ENCODE measurements around the gene ANTXR1. TPM values are rescaled to one million over a fixed set of nuclear protein-coding genes. Genes with fewer than 3 reads are reported as not detected.

Gene ANTXR1
- total and polyA plus RNA-seq, 9 of the 15 experiments (the other 6 are each of a cell fraction or from before 2014, with no cell fraction given) = 0.07 to 1.00 (median 0.54) TPM

GRCh38 chr2:69134306-69134945 is 121.4 kb downstream of the ANTXR1 start (continued):
- TF ChIP-seq ARID2 (IDR thresholded peaks at IDR 0.05) (no peak), ETS2 (tag; IDR thresholded peaks at IDR 0.05; ENCODE audit: borderline replicate concordance, poor library complexity, severe bottlenecking) (no peak)

DNA sequence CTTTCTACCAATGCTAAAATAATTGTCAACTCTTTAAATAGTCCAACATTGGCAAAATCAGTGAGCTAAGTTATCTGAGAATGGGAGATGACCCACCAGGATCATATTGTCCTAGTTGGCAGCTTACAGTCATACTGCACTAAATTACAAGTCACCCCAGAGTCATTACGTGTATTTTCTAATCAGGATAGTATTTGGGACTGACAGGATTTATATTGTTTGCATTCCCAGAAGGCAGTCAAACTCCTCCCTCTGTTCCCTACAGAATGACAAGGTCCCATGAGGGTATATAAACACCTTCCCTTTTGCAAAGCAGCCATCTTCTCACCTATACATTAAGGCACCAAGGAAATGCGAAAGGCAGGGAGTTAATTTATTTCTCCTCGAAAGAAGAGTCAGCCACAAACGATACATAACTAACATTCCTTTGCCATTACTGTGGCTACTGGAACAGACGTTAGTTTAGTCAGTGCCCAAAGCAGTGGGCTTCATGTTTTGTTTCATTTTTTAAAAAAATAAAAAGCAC is 125.3 kb downstream of the ANTXR1 start:
- H2AFZ ChIP-seq (ENCODE audit: low read depth, low read length) = no peak overlapping the region
- no peaks in the 10 kb centered on the region for H3K9me1 ChIP-seq (ENCODE audit: control insufficient read depth, insufficient read depth, low read length)
- H3K79me2 ChIP-seq (ENCODE audit: control insufficient read depth, insufficient read depth, low read length) = no peaks in the 10 kb centered on the region
- DNase-seq (ENCODE audit: extremely low read depth in 1 of 4, low spot score in 3 of 4) (no peak), ATAC-seq (no peak), FAIRE-seq (no peak)
- ChIA-PET CTCF (ENCODE audit: low intra/inter-chr PET ratio) (interaction anchor here (0.7 kb wide), 1 partner anchor 182 kb away, joined by 4 read pairs; no protein-coding TSS in a partner anchor), POLR2A (no interaction called here)
- no TSS peak for BruUV-seq (replicated peaks)
- no peak overlapping the region for H3K27ac ChIP-seq (ENCODE audit: extremely low read depth, low read depth, low read length)
- H4K20me1 ChIP-seq (replicated peaks; ENCODE audit: control insufficient read depth, insufficient read depth, low read length) = no peaks in the 10 kb centered on the region
- no peak overlapping the region for H3K9ac ChIP-seq (ENCODE audit: insufficient read depth in 1 of 2, low read depth in 2 of 2, low read length in 2 of 2)
- H3K4me2 ChIP-seq (ENCODE audit: insufficient read depth, low read length) = no peak overlapping the region
- no peaks in the 10 kb centered on the region for H3K9me3 ChIP-seq (replicated peaks; ENCODE audit: control insufficient read depth, insufficient read depth, low read depth, low read length)
- H3K36me3 ChIP-seq (ENCODE audit: control insufficient read depth, insufficient read depth, low read length) = no peaks in the 10 kb centered on the region
- no peak overlapping the region for H3K4me3 ChIP-seq
- peaks cover 3 to 8% of the 10 kb centered on the region in 2 experiments; a peak in 2 of 5 replicates for H3K27me3 ChIP-seq (ENCODE audit: control insufficient read depth in 2 of 2, insufficient read depth in 2 of 2, low read length in 2 of 2)
- H3K4me1 ChIP-seq (replicated peaks in 1 of 2; ENCODE audit: control insufficient read depth in 2 of 2, insufficient read depth in 2 of 2, low read length in 2 of 2) = no peaks in the 10 kb centered on the region
- in situ Hi-C loops (cut with MboI) (no loop called here), intact Hi-C loops (cut with micrococcal nuclease) (no loop called here)
- 1% methylated on average over 5 of the region's 5 CpGs for WGBS (ENCODE audit: insufficient coverage, low coverage, missing lambda C conversion rate)
- TF ChIP-seq TRIM24 (IDR thresholded peaks at IDR 0.05) (no peak), POLR3A (IDR thresholded peaks at IDR 0.05; ENCODE audit: borderline replicate concordance, extremely low read depth, insufficient read depth, insufficient read length) (no peak), ZNF197 (CRISPR knock-in tag; IDR thresholded peaks at IDR 0.05; ENCODE audit: low read depth) (no peak), SRSF3 (IDR thresholded peaks at IDR 0.05; ENCODE audit: insufficient read depth, low read length) (no peak), ZNF165 (CRISPR knock-in tag; IDR thresholded peaks at IDR 0.05; ENCODE audit: borderline replicate concordance) (no peak), MYNN (IDR thresholded peaks at IDR 0.05) (no peak), MYNN (CRISPR knock-in tag; IDR thresholded peaks at IDR 0.05) (no peak), ZNF175 (CRISPR knock-in tag; IDR thresholded peaks at IDR 0.05; ENCODE audit: low read depth) (no peak), CBFA2T3 (IDR thresholded peaks at IDR 0.05) (no peak), ZNF263 (CRISPR knock-in tag; IDR thresholded peaks at IDR 0.05; ENCODE audit: borderline replicate concordance) (no peak), CBX1 (IDR thresholded peaks at IDR 0.05; ENCODE audit: low read depth) (no peak)
